Measurements from ENCODE around the gene FAT1.

FAT1 gene

GRCh38 chr4:186724058-186724863 is 605 bp upstream of the FAT1 start:
- no peak for DNase-seq (ENCODE audit: low read depth)

- no peak for DNase-seq (ENCODE audit: low read depth)
These were observed 812 bp downstream of the FAT1 start for GRCh38 chr4:186722796-186723291.

- no peak for DNase-seq (ENCODE audit: low read depth)
These were observed 3.5 kb downstream of the FAT1 start for GRCh38 chr4:186719925-186720694.

GRCh38 chr4:186717556-186717955 is 6.1 kb downstream of the FAT1 start:
- no peak for DNase-seq (ENCODE audit: low read depth)

GRCh38 chr4:186715077-186715476 is 8.6 kb downstream of the FAT1 start:
- no peak for DNase-seq (ENCODE audit: low read depth)

- no peak for DNase-seq (ENCODE audit: low read depth)
These were observed 9.5 kb downstream of the FAT1 start for GRCh38 chr4:186714006-186714675.

GRCh38 chr4:186712690-186713089 is 11.0 kb downstream of the FAT1 start:
- no peak for DNase-seq (ENCODE audit: low read depth)

GRCh38 chr4:186710521-186711119 is 13.0 kb downstream of the FAT1 start:
- no peak for DNase-seq (ENCODE audit: low read depth)

- DNase-seq (ENCODE audit: low read depth) = no peak
These were observed 14.1 kb downstream of the FAT1 start for GRCh38 chr4:186709517-186709916.

GRCh38 chr4:186708554-186708953 is 15.1 kb downstream of the FAT1 start:
- no peak for DNase-seq (ENCODE audit: low read depth)

- DNase-seq (ENCODE audit: low read depth) = no peak
These were observed 15.7 kb downstream of the FAT1 start for GRCh38 chr4:186707996-186708395.

GRCh38 chr4:186707574-186707973 is 16.1 kb downstream of the FAT1 start:
- no peak for DNase-seq (ENCODE audit: low read depth)

- DNase-seq (ENCODE audit: low read depth) = no peak
These were observed 19.6 kb downstream of the FAT1 start for GRCh38 chr4:186704057-186704456.

- DNase-seq (ENCODE audit: low read depth) = no peak
These were observed 20.1 kb downstream of the FAT1 start for GRCh38 chr4:186703510-186703909.

- no peak for DNase-seq (ENCODE audit: low read depth)
These were observed 20.7 kb downstream of the FAT1 start for GRCh38 chr4:186702940-186703339.

GRCh38 chr4:186702297-186702696 is 21.4 kb downstream of the FAT1 start:
- DNase-seq (ENCODE audit: low read depth) = no peak

GRCh38 chr4:186701788-186702187 is 21.9 kb downstream of the FAT1 start:
- DNase-seq (ENCODE audit: low read depth) = no peak

GRCh38 chr4:186701273-186701672 is 22.4 kb downstream of the FAT1 start:
- DNase-seq (ENCODE audit: low read depth) = no peak

GRCh38 chr4:186700746-186701145 is 22.9 kb downstream of the FAT1 start:
- DNase-seq (ENCODE audit: low read depth) = no peak

GRCh38 chr4:186699881-186700397 is 23.7 kb downstream of the FAT1 start:
- DNase-seq (ENCODE audit: low read depth) = no peak

GRCh38 chr4:186699298-186699697 is 24.4 kb downstream of the FAT1 start:
- DNase-seq (ENCODE audit: low read depth) = no peak

- no peak for DNase-seq (ENCODE audit: low read depth)
These were observed 25.1 kb downstream of the FAT1 start for GRCh38 chr4:186698525-186698924.

Data from stimulated activated CD8-positive, alpha-beta memory T cell treated with anti-CD3 and anti-CD28 coated beads, Interleukin-12 subunit alpha, Interleukin-12 subunit beta, amount 100 ng/mL, for 4 hours (primary cell).